Stomach (tissue), 9 donors: ENCODE data around the gene INS. TPM values are rescaled to one million over a fixed set of nuclear protein-coding genes. Genes with fewer than 3 reads are reported as not detected.

Source experiments
- DNase-seq, 2 donors: peaks; one replicate each; pipeline versions ENCODE4 v3.0.0 to v3.0.0-alpha.2; 2013 to 2019
- H3K27ac ChIP-seq, 5 donors: fragments of 200-600 bp in 4 of 5; sonication (generic) in 4 of 5; one replicate each; pipeline ENCODE4 v1.5.1; 2013 to 2019; ENCODE audit warnings: mild to moderate bottlenecking in 1 of 5, moderate library complexity in 1 of 5
- H3K27me3 ChIP-seq, 3 donors: fragments of 200-600 bp; sonication (generic); one replicate each; pipeline ENCODE4 v1.5.1; 2017 to 2019; ENCODE audit warnings: mixed run types in 1 of 3
- H3K36me3 ChIP-seq, 4 donors: fragments of 200-600 bp; sonication (generic); 1 replicate in 3 of 4; 2 replicates in 1 of 4; pipeline ENCODE4 v1.5.1; 2016 to 2019
- H3K4me1 ChIP-seq, 4 donors: fragments of 200-600 bp; sonication (generic); one replicate each; pipeline ENCODE4 v1.5.1; 2016 to 2019
- H3K4me3 ChIP-seq, 4 donors: fragments of 200-600 bp; sonication (generic) in 3 of 4; one replicate each; pipeline ENCODE4 v1.5.1; 2016 to 2019; ENCODE audit warnings: mild to moderate bottlenecking in 1 of 4
- H3K9me3 ChIP-seq, 4 donors: fragments of 200-600 bp; sonication (generic); one replicate each; pipeline ENCODE4 v1.5.1; 2016 to 2019
- EP300 ChIP-seq: sonication (generic); formaldehyde crosslinking; IDR thresholded peaks from one replicate; pipeline ENCODE4 v1.6.1; 2017; ENCODE audit warnings: antibody characterized with exemption
- POLR2A ChIP-seq, 4 donors: fragments of 450-650 bp; IDR thresholded peaks; one replicate each; pipeline ENCODE4 v1.6.1; 2016; ENCODE audit warnings: antibody characterized with exemption in 4 of 4, control low read depth in 2 of 4, mild to moderate bottlenecking in 1 of 4, moderate library complexity in 1 of 4
- POLR2AphosphoS5 ChIP-seq, 3 donors: sonication (generic); formaldehyde crosslinking; IDR thresholded peaks; one replicate each; pipeline ENCODE4 v1.6.1; 2016; ENCODE audit warnings: antibody characterized with exemption in 3 of 3
- WGBS, 5 donors: extraction: QIAGEN DNeasy Blood & Tissue Kit in 3 of 5; methylation state at CpG; one replicate each; pipeline versions ENCODE4 v1.1.5 to v1.1.7; 2013 to 2018; 5-methylcytosine and 5-hydroxymethylcytosine counted together
- intact Hi-C: fragments of 100-400 bp; cut with DNase I; formaldehyde crosslinking; loops from one replicate; pipeline ENCODE4 v1.15.1; 2023; ENCODE audit warnings: low total_unique reads
- polyA plus RNA-seq, 3 donors: library from polyadenylated mRNA; stranded (reverse); fragments of 200-250 nt; gene quantifications; one replicate each; pipeline ENCODE4 v1.2.3, GENCODE V29; 2013
- total RNA-seq, 5 donors: library from RNA; depleted of rRNA; stranded (reverse); fragments of >200 nt; gene quantifications; one replicate each; pipeline versions ENCODE4 v1.1.0 to v1.2.3, GENCODE V29; 2014 to 2016
- TF ChIP-seq, protein P1 (sequence below), 7 experiments: fragments of 450-650 bp in 4 of 7; fragments of 200-600 bp in 3 of 7; sonication (generic) in 3 of 7; IDR thresholded peaks; one replicate each; pipeline ENCODE4 v1.5.1; 2016 to 2019; ENCODE audit warnings: antibody characterized with exemption in 7 of 7, control low read depth in 2 of 7, mild to moderate bottlenecking in 1 of 7
- donor health status: healthy with polysubstance abuse.
- donor health status: Bipolar disorder and iron deficiency.
- donor health status: healthy.

INS gene
- total and polyA plus RNA-seq, 8 donors = 7.2 to 37.6 TPM; not detected in 6

DNA sequence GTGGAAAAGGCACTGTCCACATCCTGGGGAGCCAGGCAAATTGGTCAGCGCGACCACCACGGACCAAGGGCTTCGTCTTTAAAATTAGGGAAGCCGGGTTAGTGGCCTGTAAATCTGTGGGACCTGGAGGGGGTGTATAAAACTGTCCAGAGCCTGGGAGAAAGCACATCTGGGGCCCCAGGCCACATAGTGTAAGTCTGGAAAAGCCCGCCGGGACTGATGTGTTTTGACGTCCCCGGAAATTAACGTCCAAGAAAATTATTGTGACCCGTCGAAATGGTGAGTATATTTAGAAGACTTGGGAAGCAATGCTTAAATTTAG lies 17.6 kb downstream of the INS start:
- Histone ChIP-seq H3K27ac (no peak overlapping the region), H3K4me3 (peak overlapping the region in 1 of 4 donors; percentile 16), H3K27me3 (peaks cover 28 to 100% (median 98%) of the 10 kb centered on the region in 3 donors), H3K36me3 (no peaks in the 10 kb centered on the region), H3K9me3 (no peaks in the 10 kb centered on the region), H3K4me1 (peaks cover 28 to 39% (median 35%) of the 10 kb centered on the region in 4 donors)
- no peak for DNase-seq
- intact Hi-C loops = no loop called here
- TF ChIP-seq POLR2A (IDR thresholded peaks at IDR 0.05) = no peak
- no peak for TF ChIP-seq POLR2AphosphoS5 (IDR thresholded peaks at IDR 0.05)
- TF ChIP-seq, protein P1, sequence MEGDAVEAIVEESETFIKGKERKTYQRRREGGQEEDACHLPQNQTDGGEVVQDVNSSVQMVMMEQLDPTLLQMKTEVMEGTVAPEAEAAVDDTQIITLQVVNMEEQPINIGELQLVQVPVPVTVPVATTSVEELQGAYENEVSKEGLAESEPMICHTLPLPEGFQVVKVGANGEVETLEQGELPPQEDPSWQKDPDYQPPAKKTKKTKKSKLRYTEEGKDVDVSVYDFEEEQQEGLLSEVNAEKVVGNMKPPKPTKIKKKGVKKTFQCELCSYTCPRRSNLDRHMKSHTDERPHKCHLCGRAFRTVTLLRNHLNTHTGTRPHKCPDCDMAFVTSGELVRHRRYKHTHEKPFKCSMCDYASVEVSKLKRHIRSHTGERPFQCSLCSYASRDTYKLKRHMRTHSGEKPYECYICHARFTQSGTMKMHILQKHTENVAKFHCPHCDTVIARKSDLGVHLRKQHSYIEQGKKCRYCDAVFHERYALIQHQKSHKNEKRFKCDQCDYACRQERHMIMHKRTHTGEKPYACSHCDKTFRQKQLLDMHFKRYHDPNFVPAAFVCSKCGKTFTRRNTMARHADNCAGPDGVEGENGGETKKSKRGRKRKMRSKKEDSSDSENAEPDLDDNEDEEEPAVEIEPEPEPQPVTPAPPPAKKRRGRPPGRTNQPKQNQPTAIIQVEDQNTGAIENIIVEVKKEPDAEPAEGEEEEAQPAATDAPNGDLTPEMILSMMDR (IDR thresholded peaks at IDR 0.05) = no peak
- no peak for TF ChIP-seq EP300
- WGBS, 5 donors = 9 to 16% (median 11%) methylated on average over 12 of the region's 12 CpGs

DNA sequence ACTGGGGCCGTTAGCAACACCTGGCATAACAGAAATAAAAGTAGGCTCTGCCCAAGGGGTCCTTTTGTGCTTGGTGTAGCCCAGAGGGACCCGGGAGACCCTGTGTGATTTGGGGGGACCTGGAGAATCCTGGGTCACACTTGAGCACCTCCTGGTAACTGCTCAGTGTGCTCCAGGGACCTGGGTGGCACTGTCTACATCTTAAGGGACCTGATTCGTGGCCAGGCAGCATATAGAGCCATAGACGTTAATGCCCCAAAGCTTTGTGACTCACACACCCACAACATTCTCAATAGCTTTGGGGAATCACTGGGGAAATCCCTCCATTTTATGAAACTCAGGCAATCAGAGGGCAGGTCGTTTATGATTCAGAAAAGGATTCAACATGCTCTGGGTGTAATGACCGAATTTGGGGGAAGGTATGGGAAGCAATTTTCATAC lies 18.2 kb downstream of the INS start:
- TF ChIP-seq EP300 (no peak), POLR2AphosphoS5 (IDR thresholded peaks at IDR 0.05) (no peak), POLR2A (IDR thresholded peaks at IDR 0.05) (no peak)
- TF ChIP-seq, protein P1 (IDR thresholded peaks at IDR 0.05) = no peak
- 12 to 18% (median 15%) methylated on average over 6 of the region's 6 CpGs for WGBS, 5 donors
- H3K36me3 ChIP-seq = no peaks in the 10 kb centered on the region
- no peak overlapping the region for H3K27ac ChIP-seq
- no peak overlapping the region for H3K4me3 ChIP-seq
- intact Hi-C loops = no loop called here
- H3K4me1 ChIP-seq = peaks cover 33 to 46% (median 42%) of the 10 kb centered on the region in 4 donors
- H3K27me3 ChIP-seq = peaks cover 29 to 100% (median 99%) of the 10 kb centered on the region in 3 donors
- H3K9me3 ChIP-seq = no peaks in the 10 kb centered on the region
- DNase-seq = no peak

DNA sequence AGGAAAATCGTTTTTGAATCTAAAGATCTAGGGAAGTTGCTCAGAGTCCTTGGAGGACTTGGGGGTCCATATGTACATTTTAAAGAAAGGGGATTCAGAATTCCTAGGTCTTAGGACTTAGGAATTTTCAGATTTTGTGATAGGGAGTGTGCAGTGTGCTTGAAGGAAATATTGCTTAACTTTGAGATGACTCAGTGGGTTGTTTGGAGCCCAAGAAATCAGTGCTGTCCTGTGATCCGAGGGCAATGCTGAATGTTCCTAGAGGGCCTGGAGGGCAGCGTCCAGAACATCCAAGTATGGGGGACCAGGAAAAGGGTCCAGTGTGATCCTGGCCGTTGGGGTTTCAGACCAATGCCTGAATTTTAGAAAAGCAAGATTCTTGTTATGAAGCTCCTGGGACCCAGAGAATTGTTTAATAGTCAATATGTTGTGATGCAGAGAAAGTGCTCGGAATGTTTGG lies 18.7 kb downstream of the INS start:
- Histone ChIP-seq H3K27me3 (peaks cover 34 to 100% (median 99%) of the 10 kb centered on the region in 3 donors), H3K4me1 (peaks cover 38 to 50% (median 46%) of the 10 kb centered on the region in 4 donors), H3K36me3 (no peaks in the 10 kb centered on the region), H3K4me3 (no peak overlapping the region), H3K27ac (no peak overlapping the region), H3K9me3 (no peaks in the 10 kb centered on the region)
- WGBS, 5 donors = 18 to 30% (median 24%) methylated on average over 5 of the region's 5 CpGs
- no peak for DNase-seq
- intact Hi-C loops = no loop called here
- TF ChIP-seq POLR2A (IDR thresholded peaks at IDR 0.05) (no peak), EP300 (no peak), POLR2AphosphoS5 (IDR thresholded peaks at IDR 0.05) (no peak)
- TF ChIP-seq, protein P1 (IDR thresholded peaks at IDR 0.05) = no peak

DNA sequence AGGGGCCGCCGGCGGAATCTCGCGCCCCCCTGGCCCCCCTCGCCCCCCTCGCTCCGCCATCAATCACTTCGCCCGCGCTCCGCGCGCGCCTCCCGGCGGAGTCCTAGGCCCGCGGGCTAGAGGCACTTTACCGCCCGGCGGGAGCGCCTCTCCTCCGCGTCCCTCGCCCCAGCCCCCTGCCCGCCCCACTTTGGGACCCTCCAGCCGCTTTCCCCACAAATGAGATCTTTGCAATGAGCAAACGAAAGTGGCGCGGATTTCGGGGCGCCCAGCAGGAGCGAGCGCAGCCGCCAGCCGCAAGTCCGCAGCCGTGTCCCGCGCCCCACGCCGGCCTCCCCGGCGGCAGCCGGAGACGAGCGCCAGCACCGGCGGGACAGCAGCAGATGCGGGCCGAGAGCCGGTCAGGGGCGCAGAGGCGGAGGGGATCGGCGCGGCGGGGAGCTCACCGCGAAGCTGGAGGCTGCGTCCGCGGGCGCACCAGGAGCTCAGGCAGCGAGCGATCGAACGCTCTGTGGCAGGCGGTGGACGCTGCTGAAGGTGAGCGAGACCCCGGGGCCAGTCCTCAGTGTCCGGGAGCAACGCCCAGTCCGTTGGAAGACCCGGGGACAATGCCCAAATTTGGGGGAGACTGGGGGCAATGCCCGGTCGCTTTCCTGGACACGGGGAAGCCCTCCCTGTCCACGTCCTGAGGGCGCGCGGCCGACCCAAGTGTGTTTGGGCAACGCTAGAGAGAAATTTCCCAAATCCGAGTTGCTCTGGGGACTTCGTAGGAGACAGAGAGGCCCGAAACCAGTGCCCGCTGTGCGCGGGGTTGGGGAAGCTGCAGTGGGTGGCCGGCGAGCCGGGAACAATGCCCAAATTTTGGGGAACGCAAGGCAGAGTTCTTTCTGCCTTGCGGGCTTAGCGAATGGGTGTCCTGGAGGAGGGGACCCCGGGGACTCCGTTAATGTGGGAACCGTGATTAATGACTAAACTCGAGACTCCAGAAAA lies 20.3 kb downstream of the INS start:
- WGBS, 5 donors = 7 to 14% (median 9%) methylated on average over 30 to 102 of the region's 102 CpGs
- peaks cover 38 to 57% (median 54%) of the 10 kb centered on the region in 4 donors for H3K4me1 ChIP-seq
- H3K4me3 ChIP-seq = peak overlapping the region; percentile 2 to 27 (median 14)
- no peaks in the 10 kb centered on the region for H3K36me3 ChIP-seq
- no peak overlapping the region for H3K27ac ChIP-seq
- H3K9me3 ChIP-seq = no peaks in the 10 kb centered on the region
- DNase-seq = no peak
- TF ChIP-seq POLR2AphosphoS5 (IDR thresholded peaks at IDR 0.05) (no peak), POLR2A (IDR thresholded peaks at IDR 0.05) (no peak), EP300 (no peak)
- TF ChIP-seq, protein P1 (IDR thresholded peaks at IDR 0.05) = no peak
- intact Hi-C loops = no loop called here
- peaks cover 28 to 100% (median 96%) of the 10 kb centered on the region in 3 donors for H3K27me3 ChIP-seq
